ENCODE results near the gene ANKRD60. TPM values are rescaled to one million over a fixed set of nuclear protein-coding genes. Genes with fewer than 3 reads are reported as not detected.

Gene ANKRD60
- total RNA-seq, 1 donor from 2014 or later, result not detected

- Histone ChIP-seq H3K9me3 (no peaks in the 10 kb centered on the region), H3K27ac (no peak overlapping the region), H3K27me3 (ENCODE audit: low read depth) (no peaks in the 10 kb centered on the region), H3K4me3 (no peak overlapping the region), H3K36me3 (peaks cover 32% of the 10 kb centered on the region), H3K4me1 (peaks cover 16% of the 10 kb centered on the region)
- intact Hi-C loops (cut with DNase I), result no loop called here
- DNase-seq (no peak), ATAC-seq (no peak)
- TF ChIP-seq CTCF (IDR thresholded peaks at IDR 0.05), result no peak
These were observed 43.3 kb upstream of the ANKRD60 start for GRCh38 chr20:58271606-58272351.

- no peaks in the 10 kb centered on the region for H3K27me3 ChIP-seq (ENCODE audit: low read depth)
- H3K9me3 ChIP-seq, result no peaks in the 10 kb centered on the region
- intact Hi-C loops (cut with DNase I), result no loop called here
- no peak for TF ChIP-seq CTCF (IDR thresholded peaks at IDR 0.05)
- H3K4me3 ChIP-seq, result no peak overlapping the region
- ATAC-seq (no peak), DNase-seq (no peak)
- no peak overlapping the region for H3K27ac ChIP-seq
- peaks cover 58% of the 10 kb centered on the region for H3K36me3 ChIP-seq
- H3K4me1 ChIP-seq, result peaks cover 16% of the 10 kb centered on the region
These were observed 40.6 kb upstream of the ANKRD60 start for GRCh38 chr20:58268936-58269619.

- TF ChIP-seq CTCF (IDR thresholded peaks at IDR 0.05), result no peak
- DNase-seq, result no peak
- intact Hi-C loops (cut with DNase I), result no loop called here
- no peak overlapping the region for H3K4me3 ChIP-seq
- ATAC-seq, result peak; percentile 42 to 75
- no peaks in the 10 kb centered on the region for H3K27me3 ChIP-seq (ENCODE audit: low read depth)
- no peaks in the 10 kb centered on the region for H3K9me3 ChIP-seq
- no peak overlapping the region for H3K27ac ChIP-seq
- peaks cover 16% of the 10 kb centered on the region for H3K4me1 ChIP-seq
- H3K36me3 ChIP-seq, result peaks cover 65% of the 10 kb centered on the region
These were observed 40.0 kb upstream of the ANKRD60 start for GRCh38 chr20:58268421-58268821.

- intact Hi-C loops (cut with DNase I), result no loop called here
- no peak overlapping the region for H3K27ac ChIP-seq
- H3K27me3 ChIP-seq (ENCODE audit: low read depth), result no peaks in the 10 kb centered on the region
- DNase-seq (no peak), ATAC-seq (peak in 1 of 2 donors; percentile 61)
- peaks cover 73% of the 10 kb centered on the region for H3K36me3 ChIP-seq
- no peaks in the 10 kb centered on the region for H3K9me3 ChIP-seq
- peaks cover 16% of the 10 kb centered on the region for H3K4me1 ChIP-seq
- no peak for TF ChIP-seq CTCF (IDR thresholded peaks at IDR 0.05)
- no peak overlapping the region for H3K4me3 ChIP-seq
These were observed 39.1 kb upstream of the ANKRD60 start for GRCh38 chr20:58267389-58268215.

- intact Hi-C loops (cut with DNase I), result no loop called here
- DNase-seq (no peak), ATAC-seq (no peak)
- peaks cover 16% of the 10 kb centered on the region for H3K4me1 ChIP-seq
- peaks cover 55% of the 10 kb centered on the region for H3K36me3 ChIP-seq
- H3K27ac ChIP-seq, result no peak overlapping the region
- H3K9me3 ChIP-seq, result no peaks in the 10 kb centered on the region
- H3K27me3 ChIP-seq (ENCODE audit: low read depth), result no peaks in the 10 kb centered on the region
- TF ChIP-seq CTCF (IDR thresholded peaks at IDR 0.05), result no peak
- H3K4me3 ChIP-seq, result no peak overlapping the region
These were observed 35.8 kb upstream of the ANKRD60 start for GRCh38 chr20:58264271-58264670.
